NCI-H1092 treated with DMSO at 0.1 percent for 48 hours (cell line): ENCODE results near the gene ADIRF.
"Not testable (repeated sequence)": the region's sequence is repeated elsewhere in the genome, so short reads cannot be mapped to it uniquely, and the experiment has no call there.

ENCODE experiments used
- DNase-seq: peaks from one replicate; lab custom pipeline; 2025; lab: John Stamatoyannopoulos, UW

ADIRF gene

DNA sequence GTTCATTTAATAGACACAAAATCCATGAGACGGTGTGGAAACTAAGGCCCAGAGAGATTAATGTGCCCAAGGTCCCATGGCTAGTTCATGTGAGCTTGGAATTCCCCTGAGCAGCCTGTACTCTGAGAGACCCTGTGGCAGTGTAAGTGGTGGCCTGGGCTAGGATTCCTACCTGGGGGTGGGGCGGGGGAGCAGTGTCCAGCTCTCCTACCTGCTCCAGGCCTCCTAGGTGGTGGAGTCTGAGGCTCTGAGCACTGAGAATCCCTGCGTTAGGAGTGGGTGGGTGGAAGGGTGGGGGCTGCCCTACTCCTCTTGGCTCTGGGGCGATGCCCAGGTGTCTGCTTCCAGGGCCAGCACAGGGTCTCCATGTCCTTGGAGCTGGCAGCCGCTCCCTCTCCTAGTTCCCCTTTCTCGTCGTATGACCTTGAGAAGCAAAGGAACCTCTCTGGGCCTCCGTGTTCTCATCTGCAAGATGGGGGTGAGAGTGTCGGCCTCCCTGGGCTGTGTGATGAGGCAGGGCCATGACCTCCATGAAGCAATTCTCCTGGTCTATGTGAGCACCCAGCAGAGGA, 7.3 kb upstream of the ADIRF start:
- DNase-seq, result no peak

GRCh38 chr10:86961481-86962091, 6.7 kb upstream of the ADIRF start:
- DNase-seq, result no peak

DNA sequence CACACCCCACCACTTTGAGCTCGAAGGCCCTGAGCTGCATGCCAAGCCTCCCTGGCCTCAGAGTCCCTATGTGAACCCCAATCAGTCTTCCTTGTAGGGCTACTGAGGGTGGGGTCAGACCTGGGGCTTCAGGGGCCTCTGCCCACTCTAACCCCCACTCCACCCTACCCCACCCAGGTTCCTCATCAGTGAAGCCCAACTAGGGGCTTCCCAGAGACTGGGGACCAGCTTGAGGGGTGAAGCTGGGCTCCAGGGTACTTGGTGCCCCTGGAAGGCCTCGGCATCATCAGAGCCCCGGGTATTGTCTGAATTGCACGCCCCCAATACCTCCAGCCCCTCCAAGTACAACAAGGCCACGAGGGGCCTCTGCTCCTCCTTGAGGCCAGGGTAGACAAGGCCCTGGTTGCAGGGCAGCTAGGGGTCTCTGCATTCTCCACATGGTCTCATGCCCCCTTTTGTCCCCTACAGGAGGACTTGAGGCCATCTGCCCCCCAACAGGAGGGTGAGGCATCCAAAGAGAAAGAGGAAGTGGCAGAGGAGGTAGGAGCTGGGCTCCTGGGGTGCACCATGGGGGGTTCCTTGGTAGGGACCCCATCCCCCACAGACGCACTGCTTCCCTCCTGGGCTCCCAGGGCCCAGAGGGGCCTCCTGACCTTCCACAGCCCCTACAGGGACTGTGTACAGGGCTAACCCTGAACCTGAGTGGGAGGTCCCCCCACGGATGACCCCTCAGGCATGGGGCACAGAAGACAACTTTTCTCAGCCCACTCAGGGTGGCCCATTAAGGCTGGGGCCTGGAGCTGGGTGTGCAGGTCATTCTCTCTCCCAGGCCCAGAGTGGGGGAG, 5.9 kb upstream of the ADIRF start:
- DNase-seq, result no peak

- no peak for DNase-seq
Measured at GRCh38 chr10:86962981-86963310, 5.3 kb upstream of the ADIRF start.

GRCh38 chr10:86963341-86963919, 4.9 kb upstream of the ADIRF start:
- no peak for DNase-seq

- no peak for DNase-seq
Measured at GRCh38 chr10:86964061-86964846, 4.0 kb upstream of the ADIRF start.

DNA sequence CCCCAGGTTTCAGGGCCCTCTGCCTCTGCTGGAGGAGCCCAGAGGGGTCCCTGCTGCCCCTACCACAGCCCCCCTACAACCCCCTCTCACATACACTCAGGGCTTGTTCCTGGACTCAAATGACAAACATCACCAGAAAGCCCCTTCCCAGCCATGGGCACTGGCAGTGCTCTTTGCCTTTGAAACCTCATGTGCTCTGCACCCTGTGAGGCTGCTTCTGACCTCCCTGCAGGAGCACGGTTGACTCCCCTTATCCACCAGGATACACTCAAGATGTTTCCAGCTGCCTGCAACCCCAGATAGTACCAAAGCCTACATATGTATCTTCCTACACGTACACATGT, 3.5 kb upstream of the ADIRF start:
- DNase-seq, result no peak

DNA sequence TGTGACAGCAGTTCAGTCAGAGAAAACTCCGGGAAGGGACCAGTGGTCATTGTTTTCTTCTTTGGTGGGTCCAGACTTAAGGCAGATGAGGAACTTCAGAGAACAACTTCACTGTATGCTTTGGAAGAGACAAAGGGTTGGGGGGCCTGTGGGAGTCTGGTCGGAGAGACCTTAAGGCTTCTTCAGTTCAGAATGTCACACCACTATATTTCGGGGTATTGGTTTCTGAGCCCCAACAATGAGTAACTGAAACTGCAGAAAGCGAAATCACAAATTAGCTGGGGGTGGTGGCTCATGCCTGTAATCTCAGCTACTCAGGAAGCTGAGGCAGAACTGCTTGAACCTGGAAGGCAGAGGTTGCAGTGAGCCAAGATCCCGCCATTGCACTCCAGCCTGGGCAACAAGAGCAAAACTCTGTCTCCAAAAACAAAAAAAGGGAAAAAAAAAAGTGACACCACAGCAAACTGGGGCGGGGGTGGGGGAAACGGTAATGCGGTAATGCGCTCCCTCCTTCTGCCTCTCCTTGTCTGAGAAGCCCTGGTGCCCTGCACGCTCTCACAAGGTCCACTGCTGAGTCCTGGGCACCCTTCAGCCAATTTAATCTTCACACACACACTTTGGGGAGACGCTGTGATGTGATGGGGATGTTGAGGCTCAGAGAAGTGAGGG, 2.2 kb upstream of the ADIRF start:
- DNase-seq, result no peak

GRCh38 chr10:86967481-86967941, 771 bp upstream of the ADIRF start:
- no peak for DNase-seq

DNA sequence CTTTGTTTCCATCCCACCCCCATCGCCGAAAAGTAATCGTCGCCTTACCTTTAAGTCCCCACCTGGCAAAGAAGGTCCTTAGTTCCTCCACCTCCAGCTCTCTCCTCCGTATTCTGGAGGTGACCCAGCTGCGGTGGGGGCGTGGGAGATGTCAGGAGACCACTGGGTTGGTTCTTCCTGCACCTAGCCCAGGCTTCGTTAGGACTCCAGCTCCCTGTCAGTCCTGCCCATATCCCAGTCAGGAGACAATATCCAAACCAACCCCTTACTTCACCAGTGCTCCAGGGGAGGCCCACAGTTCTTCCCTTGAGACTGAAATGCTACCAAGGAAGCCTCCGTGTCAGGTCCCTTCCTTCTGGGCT, 693 bp downstream of the ADIRF start:
- DNase-seq, result no peak

DNA sequence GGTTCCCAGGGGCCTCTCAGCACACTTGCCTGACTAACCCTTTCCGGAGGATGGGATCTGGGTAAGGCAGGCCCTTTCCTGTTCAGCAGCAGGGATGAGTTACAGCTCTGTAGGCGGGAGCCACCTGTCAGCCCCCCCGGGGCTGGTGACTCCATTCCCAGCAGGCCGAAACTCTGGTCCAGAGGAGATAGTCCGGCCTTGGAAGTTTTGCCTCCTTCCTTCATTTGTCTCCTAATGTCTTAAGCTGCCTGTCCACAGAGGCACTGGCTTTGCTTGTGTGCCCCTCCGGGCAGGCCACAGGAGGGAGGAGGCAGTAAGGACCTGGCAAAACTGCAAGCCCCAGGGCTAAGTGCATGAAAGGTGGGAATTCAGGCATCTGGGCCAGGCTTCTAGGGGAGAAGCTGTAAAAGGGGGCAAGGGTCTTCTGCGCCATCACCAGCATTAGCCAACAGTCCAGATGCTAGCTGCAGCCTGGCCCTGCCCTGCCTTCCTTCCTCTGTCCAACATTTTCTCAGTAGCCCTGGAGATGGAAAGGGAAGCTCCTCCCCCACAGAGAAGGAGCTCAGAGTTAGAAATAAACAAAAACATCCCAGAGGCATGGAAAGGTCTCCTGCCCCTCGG, 1.2 kb downstream of the ADIRF start:
- DNase-seq, result no peak

- DNase-seq, result no peak
Measured at GRCh38 chr10:86970162-86970981, 2.1 kb downstream of the ADIRF start.

- DNase-seq, result no peak
Measured at GRCh38 chr10:86970982-86971231, 2.6 kb downstream of the ADIRF start.

DNA sequence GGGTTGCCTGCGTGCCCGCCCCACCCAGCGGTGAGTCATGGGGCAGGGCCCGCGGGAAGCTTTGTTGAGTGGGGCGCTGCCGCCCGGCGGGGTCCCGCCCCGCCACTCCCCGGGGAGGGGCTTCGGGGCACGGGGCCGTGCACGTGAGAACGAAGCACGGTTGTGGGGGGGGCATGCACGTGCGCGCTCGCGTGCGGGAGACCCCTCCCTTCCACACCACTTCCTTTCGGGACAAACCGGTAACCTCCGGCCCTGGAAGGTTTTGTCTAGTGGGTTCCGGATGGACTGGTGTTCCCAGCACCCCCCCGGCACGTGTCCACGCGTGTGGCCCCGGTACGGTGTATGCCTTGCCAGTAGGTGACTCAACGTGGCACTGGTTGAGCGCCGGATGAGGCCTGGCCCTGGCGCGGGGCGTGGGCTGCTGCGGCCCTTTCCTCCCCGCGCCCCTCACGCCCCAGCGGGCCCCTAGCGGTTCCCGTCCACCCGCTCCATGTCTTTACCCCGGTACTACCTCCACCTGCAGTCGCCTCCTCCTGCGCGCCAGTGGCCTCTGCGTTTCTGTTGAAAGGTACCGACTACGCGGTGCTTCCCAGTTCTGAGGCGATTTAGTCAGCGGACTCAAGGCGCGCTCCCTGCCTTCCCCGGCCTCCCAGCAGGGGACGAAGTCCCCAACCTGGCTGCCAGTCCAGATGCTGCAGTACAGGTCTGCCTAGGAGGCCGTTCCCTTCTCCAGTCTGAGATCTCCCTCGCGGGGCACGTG, 3.1 kb downstream of the ADIRF start:
- DNase-seq, result no peak

GRCh38 chr10:86972613-86973380, 4.5 kb downstream of the ADIRF start:
- no peak for DNase-seq

DNA sequence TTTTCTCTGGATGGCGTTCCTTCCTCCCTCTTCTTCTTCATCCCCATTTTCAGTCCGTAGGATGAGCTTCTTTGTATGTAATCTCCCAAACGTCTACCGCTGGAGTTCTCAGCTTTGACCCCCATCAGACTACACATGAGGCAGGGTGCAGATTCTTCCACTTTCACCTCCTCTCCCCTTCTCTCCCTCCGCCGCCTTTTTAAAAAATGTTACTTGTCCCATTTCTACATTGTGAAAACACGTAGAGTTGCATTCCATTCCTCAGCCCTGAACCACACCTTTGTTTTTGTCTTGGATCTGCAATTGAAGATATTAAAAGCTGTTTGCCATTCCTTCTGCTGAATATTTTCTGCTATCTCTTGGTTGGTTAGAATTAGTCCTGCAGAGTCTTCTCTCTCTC, 6.2 kb downstream of the ADIRF start:
- DNase-seq, result no peak

DNA sequence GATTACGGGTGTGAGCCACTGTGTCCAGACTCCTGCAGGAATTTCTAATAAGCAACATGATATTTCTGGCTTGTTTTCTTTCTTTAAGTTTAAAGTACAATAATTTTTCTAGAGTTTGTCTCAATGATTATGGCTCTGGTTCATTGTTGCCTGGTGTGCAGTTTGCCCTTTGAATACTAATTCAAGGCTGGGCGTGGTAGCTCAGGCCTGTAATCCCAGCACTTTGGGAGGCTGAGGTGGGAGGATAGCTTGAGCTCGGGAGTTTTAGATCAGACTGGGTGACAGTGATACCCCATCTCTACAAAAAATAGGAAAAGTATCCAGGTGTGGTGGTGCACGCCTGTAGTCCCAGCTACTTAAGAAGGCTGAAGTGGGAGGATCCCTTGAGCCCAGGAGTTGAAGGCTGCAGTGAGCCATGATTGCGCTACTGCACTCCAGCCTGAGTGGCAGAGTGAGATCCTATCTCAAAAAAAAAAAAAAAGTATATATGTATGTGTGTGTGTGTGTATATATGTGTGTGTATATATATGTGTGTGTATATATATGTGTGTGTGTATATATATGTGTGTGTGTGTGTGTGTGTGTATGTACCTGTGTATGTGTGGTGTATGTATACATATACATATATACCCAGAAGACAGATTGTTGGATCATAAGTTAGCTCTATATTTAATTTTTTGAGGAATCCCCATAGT, 8.2 kb downstream of the ADIRF start:
- no peak for DNase-seq

DNA sequence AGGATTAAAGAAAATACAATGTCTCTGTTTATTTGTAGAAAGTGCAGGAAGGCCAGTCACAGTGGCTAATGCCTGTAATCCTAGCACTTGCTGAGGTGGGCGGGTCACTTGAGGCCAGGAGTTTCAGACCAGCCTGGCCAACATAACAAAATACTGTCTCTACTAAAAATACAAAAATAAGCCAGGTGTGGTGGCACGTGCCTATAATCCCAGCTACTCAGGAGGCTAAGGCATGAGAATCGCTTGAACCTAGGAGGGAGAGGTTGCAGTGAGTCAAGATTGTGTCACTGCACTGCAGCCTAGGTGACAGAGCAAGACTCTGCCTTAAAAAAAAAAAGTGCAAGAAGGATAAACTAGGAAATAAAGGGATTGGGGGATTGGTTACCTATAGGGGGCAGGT, 10.2 kb downstream of the ADIRF start:
- DNase-seq, result not testable (repeated sequence)
